ENCODE results near the gene TMEM44. TPM values are rescaled to one million over a fixed set of nuclear protein-coding genes. Genes with fewer than 3 reads are reported as not detected.
"Not testable (repeated sequence)": the region's sequence is repeated elsewhere in the genome, so short reads cannot be mapped to it uniquely, and the experiment has no call there.

TMEM44 gene
- total RNA-seq, 4 donors from 2014 or later: 4.4 to 8.8 (median 7.4) TPM

- Histone ChIP-seq H3K27ac (no peak overlapping the region), H3K4me1 (no peaks in the 10 kb centered on the region), H3K9me3 (no peaks in the 10 kb centered on the region), H3K36me3 (no peaks in the 10 kb centered on the region), H3K27me3 (no peaks in the 10 kb centered on the region), H3K4me3 (no peak overlapping the region)
- 69% methylated on average over 11 to 16 of the region's 16 CpGs for WGBS, 2 donors (ENCODE audit: low coverage in 1 of 2)
- TF ChIP-seq, protein P1, sequence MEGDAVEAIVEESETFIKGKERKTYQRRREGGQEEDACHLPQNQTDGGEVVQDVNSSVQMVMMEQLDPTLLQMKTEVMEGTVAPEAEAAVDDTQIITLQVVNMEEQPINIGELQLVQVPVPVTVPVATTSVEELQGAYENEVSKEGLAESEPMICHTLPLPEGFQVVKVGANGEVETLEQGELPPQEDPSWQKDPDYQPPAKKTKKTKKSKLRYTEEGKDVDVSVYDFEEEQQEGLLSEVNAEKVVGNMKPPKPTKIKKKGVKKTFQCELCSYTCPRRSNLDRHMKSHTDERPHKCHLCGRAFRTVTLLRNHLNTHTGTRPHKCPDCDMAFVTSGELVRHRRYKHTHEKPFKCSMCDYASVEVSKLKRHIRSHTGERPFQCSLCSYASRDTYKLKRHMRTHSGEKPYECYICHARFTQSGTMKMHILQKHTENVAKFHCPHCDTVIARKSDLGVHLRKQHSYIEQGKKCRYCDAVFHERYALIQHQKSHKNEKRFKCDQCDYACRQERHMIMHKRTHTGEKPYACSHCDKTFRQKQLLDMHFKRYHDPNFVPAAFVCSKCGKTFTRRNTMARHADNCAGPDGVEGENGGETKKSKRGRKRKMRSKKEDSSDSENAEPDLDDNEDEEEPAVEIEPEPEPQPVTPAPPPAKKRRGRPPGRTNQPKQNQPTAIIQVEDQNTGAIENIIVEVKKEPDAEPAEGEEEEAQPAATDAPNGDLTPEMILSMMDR (IDR thresholded peaks at IDR 0.05): no peak
- TF ChIP-seq POLR2AphosphoS5 (IDR thresholded peaks at IDR 0.05) (no peak), EP300 (IDR thresholded peaks at IDR 0.05) (no peak), POLR2A (IDR thresholded peaks at IDR 0.05) (no peak)
- no peak for ATAC-seq
These were observed 84.6 kb downstream of the TMEM44 start for GRCh38 chr3:194548346-194549321.

DNA sequence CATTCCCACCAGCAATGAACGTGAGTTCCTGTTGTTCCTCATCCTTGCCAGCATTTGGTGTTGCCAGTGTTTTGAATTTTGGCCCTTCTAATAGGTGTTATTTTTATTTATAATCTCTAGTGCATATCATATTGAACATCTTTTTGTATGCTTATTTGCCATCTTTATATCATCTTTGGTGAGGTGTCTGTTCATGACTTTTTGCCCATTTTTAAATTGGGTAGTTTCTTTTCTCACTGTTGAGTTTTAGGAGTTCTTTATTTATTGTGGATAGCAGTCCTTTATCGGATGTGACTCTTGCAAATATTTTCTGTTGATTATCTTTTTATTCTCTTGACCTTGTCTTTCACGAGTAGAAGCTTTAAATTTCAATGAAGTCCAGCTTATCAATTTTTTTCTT, 86.2 kb downstream of the TMEM44 start:
- H3K36me3 ChIP-seq: no peaks in the 10 kb centered on the region

DNA sequence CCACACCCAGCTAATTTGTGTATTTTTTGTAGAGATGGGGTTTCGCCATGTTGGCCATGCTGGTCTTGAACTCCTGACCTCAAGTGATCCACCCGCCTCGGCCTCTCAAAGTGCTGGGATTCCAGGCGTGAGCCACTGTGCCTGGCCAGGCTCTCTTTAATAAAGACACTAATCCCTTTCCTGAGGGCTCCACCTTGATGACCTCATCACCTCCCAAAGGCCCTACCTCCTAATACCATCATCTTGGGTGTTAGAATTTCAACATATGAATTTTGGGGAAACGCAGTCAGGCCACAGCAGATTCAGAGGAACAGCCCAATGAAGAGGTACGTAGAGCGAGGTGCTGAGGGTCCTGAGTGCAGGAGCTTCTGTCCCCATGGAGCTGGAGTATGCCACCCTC, 87.7 kb downstream of the TMEM44 start:
- H3K36me3 ChIP-seq, H3K27ac ChIP-seq, H3K27me3 ChIP-seq, H3K4me3 ChIP-seq, H3K9me3 ChIP-seq, H3K4me1 ChIP-seq, ATAC-seq: not testable (repeated sequence)
- 95 to 100% methylated on average over 3 to 7 of the region's 7 CpGs for WGBS, 2 donors (ENCODE audit: low coverage in 1 of 2)

More for the DNA sequence above, 86.2 kb downstream of the TMEM44 start:
- H3K9me3 ChIP-seq: no peaks in the 10 kb centered on the region
- H3K4me1 ChIP-seq: no peaks in the 10 kb centered on the region
- no peaks in the 10 kb centered on the region for H3K27me3 ChIP-seq
- no peak overlapping the region for H3K4me3 ChIP-seq
- H3K27ac ChIP-seq: no peak overlapping the region
- WGBS, 2 donors (ENCODE audit: low coverage in 1 of 2): 67 to 77% methylated on average over 3 of the region's 3 CpGs
- TF ChIP-seq, protein P1 (IDR thresholded peaks at IDR 0.05): no peak
- TF ChIP-seq POLR2AphosphoS5 (IDR thresholded peaks at IDR 0.05) (no peak), EP300 (IDR thresholded peaks at IDR 0.05) (no peak), POLR2A (IDR thresholded peaks at IDR 0.05) (no peak)
- ATAC-seq: no peak

DNA sequence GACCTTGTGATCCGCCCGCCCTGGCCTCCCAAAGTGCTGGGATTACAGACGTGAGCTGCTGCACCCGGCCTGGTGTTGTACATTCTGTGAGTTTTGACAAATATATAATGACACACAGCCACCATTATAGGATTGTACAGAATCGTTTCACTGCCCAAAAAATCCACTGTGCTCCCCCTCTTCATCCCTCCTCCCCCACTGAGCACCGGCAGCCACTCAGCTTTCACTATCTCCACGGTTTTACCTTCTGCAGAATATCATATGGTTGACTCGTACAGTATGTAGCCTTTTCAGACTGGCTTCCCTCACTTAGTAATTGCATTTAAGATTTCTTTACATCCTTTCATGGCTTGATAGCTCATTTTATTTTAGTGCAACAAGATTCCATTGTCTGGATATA, 89.7 kb downstream of the TMEM44 start:
- 61 to 64% methylated on average over 6 to 8 of the region's 8 CpGs for WGBS, 2 donors (ENCODE audit: low coverage in 1 of 2)

GRCh38 chr3:194541483-194541882, 91.7 kb downstream of the TMEM44 start:
- H3K4me1 ChIP-seq: peaks cover 0 to 13% (median 3%) of the 10 kb centered on the region in 3 donors
- H3K36me3 ChIP-seq: no peaks in the 10 kb centered on the region
- TF ChIP-seq, protein P1 (IDR thresholded peaks at IDR 0.05): no peak
- no peak for TF ChIP-seq POLR2AphosphoS5 (IDR thresholded peaks at IDR 0.05)
- no peak for TF ChIP-seq EP300 (IDR thresholded peaks at IDR 0.05)
- TF ChIP-seq POLR2A (IDR thresholded peaks at IDR 0.05): no peak
- no peak overlapping the region for H3K4me3 ChIP-seq
- no peaks in the 10 kb centered on the region for H3K9me3 ChIP-seq
- 96 to 100% methylated on average over 1 to 5 of the region's 8 CpGs for WGBS, 2 donors (ENCODE audit: low coverage in 1 of 2)
- H3K27ac ChIP-seq: no peak overlapping the region
- ATAC-seq: no peak
- H3K27me3 ChIP-seq: no peaks in the 10 kb centered on the region

More for the DNA sequence above, 89.7 kb downstream of the TMEM44 start:
- Histone ChIP-seq H3K27me3 (no peaks in the 10 kb centered on the region), H3K27ac (no peak overlapping the region), H3K4me3 (no peak overlapping the region), H3K4me1 (no peaks in the 10 kb centered on the region), H3K36me3 (no peaks in the 10 kb centered on the region), H3K9me3 (no peaks in the 10 kb centered on the region)
- no peak for ATAC-seq
- no peak for TF ChIP-seq EP300 (IDR thresholded peaks at IDR 0.05)
- no peak for TF ChIP-seq POLR2A (IDR thresholded peaks at IDR 0.05)
- TF ChIP-seq POLR2AphosphoS5 (IDR thresholded peaks at IDR 0.05): no peak
- TF ChIP-seq, protein P1 (IDR thresholded peaks at IDR 0.05): no peak
